Spleen (tissue), 7 donors: ENCODE results near the gene ATP5PB.

Experiments
- POLR2A ChIP-seq, 3 donors: fragments of 450-650 bp; IDR thresholded peaks; one replicate each; pipeline ENCODE4 v1.5.1; 2017; ENCODE audit warnings: antibody characterized with exemption in 3 of 3, mild to moderate bottlenecking in 1 of 3
- TF ChIP-seq, protein P1 (sequence below), 11 experiments: fragments of 200-600 bp in 7 of 11; fragments of 450-650 bp in 4 of 11; sonication (generic) in 4 of 11; IDR thresholded peaks in 8 of 11; conservative IDR thresholded peaks in 3 of 11; 1 replicate in 7 of 11; 2 replicates in 4 of 11; pipeline versions ENCODE4 v1.4.0 to v1.8.0; 2016 to 2021; ENCODE audit warnings: antibody characterized with exemption in 11 of 11, inconsistent platforms in 4 of 11, mild to moderate bottlenecking in 1 of 11
- donor health status: DM: no; HTN: no; CAD: no; lungs with moderate emphysema.
- donor health status: DM: no; HTN: no; CAD: no.
- donor health status: DM: no; HTN: no; CAD: no.

GRCh38 chr1:111462370-111463028 lies 13.2 kb downstream of the ATP5PB start:
- no peak for TF ChIP-seq POLR2A (IDR thresholded peaks at IDR 0.05)
- TF ChIP-seq, protein P1, sequence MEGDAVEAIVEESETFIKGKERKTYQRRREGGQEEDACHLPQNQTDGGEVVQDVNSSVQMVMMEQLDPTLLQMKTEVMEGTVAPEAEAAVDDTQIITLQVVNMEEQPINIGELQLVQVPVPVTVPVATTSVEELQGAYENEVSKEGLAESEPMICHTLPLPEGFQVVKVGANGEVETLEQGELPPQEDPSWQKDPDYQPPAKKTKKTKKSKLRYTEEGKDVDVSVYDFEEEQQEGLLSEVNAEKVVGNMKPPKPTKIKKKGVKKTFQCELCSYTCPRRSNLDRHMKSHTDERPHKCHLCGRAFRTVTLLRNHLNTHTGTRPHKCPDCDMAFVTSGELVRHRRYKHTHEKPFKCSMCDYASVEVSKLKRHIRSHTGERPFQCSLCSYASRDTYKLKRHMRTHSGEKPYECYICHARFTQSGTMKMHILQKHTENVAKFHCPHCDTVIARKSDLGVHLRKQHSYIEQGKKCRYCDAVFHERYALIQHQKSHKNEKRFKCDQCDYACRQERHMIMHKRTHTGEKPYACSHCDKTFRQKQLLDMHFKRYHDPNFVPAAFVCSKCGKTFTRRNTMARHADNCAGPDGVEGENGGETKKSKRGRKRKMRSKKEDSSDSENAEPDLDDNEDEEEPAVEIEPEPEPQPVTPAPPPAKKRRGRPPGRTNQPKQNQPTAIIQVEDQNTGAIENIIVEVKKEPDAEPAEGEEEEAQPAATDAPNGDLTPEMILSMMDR (IDR thresholded peaks at IDR 0.05 in 8 of 11, conservative IDR thresholded peaks at IDR 0.05 in 3 of 11): no peak
